Fibroblast of lung (primary cell): ENCODE results near the gene NFAM1. TPM values are rescaled to one million over a fixed set of nuclear protein-coding genes. Genes with fewer than 3 reads are reported as not detected.
A peak's percentile ranks its signal among the peaks of the same experiment; 100 is the strongest.

Experiments used
- DNase-seq, 2 donors: peaks; one replicate each; pipeline versions ENCODE4 v3.0.0 to v3.0.0-alpha.2; 2010; ENCODE audit warnings: low read depth in 2 of 2
- H2AFZ ChIP-seq: 2 replicates; pipeline ENCODE4 v1.5.1; 2012; ENCODE audit warnings: low read length, control low read depth, inconsistent platforms
- H3K27ac ChIP-seq: 2 replicates; pipeline ENCODE4 v1.5.1; 2011; ENCODE audit warnings: low read length, control low read depth; ENCODE audit not compliant: insufficient read depth
- H3K27me3 ChIP-seq: 2 replicates; pipeline ENCODE4 v1.5.1; 2011; ENCODE audit warnings: mild to moderate bottlenecking, low read length; ENCODE audit not compliant: control insufficient read depth, insufficient read depth
- H3K36me3 ChIP-seq: 2 replicates; pipeline ENCODE4 v1.5.1; 2011; ENCODE audit warnings: low read length; ENCODE audit not compliant: control insufficient read depth, insufficient read depth
- H3K4me1 ChIP-seq: 2 replicates; pipeline ENCODE4 v1.5.1; 2011; ENCODE audit warnings: low read length; ENCODE audit not compliant: control insufficient read depth, insufficient read depth; ENCODE audit errors: extremely low read depth
- H3K4me2 ChIP-seq: 2 replicates; pipeline ENCODE4 v1.5.1; 2011; ENCODE audit warnings: low read length, control low read depth; ENCODE audit not compliant: insufficient read depth; ENCODE audit errors: extremely low read depth
- H3K4me3 ChIP-seq, 4 experiments: fragments of 200-600 bp in 1 of 4; sonication (generic) in 1 of 4; replicated peaks in 1 of 4; 2 replicates each; pipeline ENCODE4 v1.5.1; 2011 to 2016; ENCODE audit warnings: low read length in 4 of 4, low read depth in 3 of 4, mild to moderate bottlenecking in 3 of 4, control low read depth in 2 of 4, inconsistent platforms in 1 of 4, mixed read lengths in 1 of 4; ENCODE audit not compliant: insufficient read depth in 1 of 4; ENCODE audit errors: control extremely low read depth in 1 of 4
- H3K79me2 ChIP-seq: 2 replicates; pipeline ENCODE4 v1.5.1; 2012; ENCODE audit warnings: mild to moderate bottlenecking, low read length, inconsistent platforms; ENCODE audit not compliant: control insufficient read depth, insufficient read depth
- H3K9ac ChIP-seq: 2 replicates; pipeline ENCODE4 v1.5.1; 2011; ENCODE audit warnings: mild to moderate bottlenecking, low read length, control low read depth; ENCODE audit not compliant: insufficient read depth
- H3K9me3 ChIP-seq: 2 replicates; pipeline ENCODE4 v1.5.1; 2012; ENCODE audit warnings: low read depth, low read length; ENCODE audit not compliant: control insufficient read depth, insufficient read depth
- H4K20me1 ChIP-seq: 2 replicates; pipeline ENCODE4 v1.5.1; 2011; ENCODE audit warnings: low read length; ENCODE audit not compliant: control insufficient read depth, insufficient read depth; ENCODE audit errors: extremely low read depth
- EZH2 ChIP-seq: IDR thresholded peaks from 2 replicates; pipeline ENCODE4 v1.5.1; 2012; ENCODE audit warnings: low read length, control low read depth, mild to moderate bottlenecking; ENCODE audit errors: missing control alignments
- polyA plus RNA-seq, 2 donors: library from polyadenylated mRNA; depleted of rRNA in 1 of 2; stranded (reverse) in 1 of 2; unstranded in 1 of 2; fragments of >200 nt; gene quantifications; 2 replicates each; pipeline ENCODE4 v1.2.1, GENCODE V29; 2011 to 2012; ENCODE audit warnings: missing spikeins in 1 of 2
- total RNA-seq: library from RNA; depleted of rRNA; stranded (reverse); fragments of >200 nt; gene quantifications from 2 replicates; pipeline ENCODE4 v1.2.1, GENCODE V29; 2014
- TF ChIP-seq, protein P1 (sequence below), 2 donors: IDR thresholded peaks in 1 of 2; conservative IDR thresholded peaks in 1 of 2; 1 replicate in 1 of 2; 2 replicates in 1 of 2; pipeline ENCODE4 v1.5.1; 2011 to 2012; ENCODE audit warnings: low read length in 2 of 2, control low read depth in 1 of 2, inconsistent platforms in 1 of 2, low read depth in 1 of 2, mild to moderate bottlenecking in 1 of 2

The NFAM1 gene
- total and polyA plus RNA-seq, 2 donors (not counting 1 experiment from before 2014, with no cell fraction given) = 0.17 TPM; not detected in 1

DNA sequence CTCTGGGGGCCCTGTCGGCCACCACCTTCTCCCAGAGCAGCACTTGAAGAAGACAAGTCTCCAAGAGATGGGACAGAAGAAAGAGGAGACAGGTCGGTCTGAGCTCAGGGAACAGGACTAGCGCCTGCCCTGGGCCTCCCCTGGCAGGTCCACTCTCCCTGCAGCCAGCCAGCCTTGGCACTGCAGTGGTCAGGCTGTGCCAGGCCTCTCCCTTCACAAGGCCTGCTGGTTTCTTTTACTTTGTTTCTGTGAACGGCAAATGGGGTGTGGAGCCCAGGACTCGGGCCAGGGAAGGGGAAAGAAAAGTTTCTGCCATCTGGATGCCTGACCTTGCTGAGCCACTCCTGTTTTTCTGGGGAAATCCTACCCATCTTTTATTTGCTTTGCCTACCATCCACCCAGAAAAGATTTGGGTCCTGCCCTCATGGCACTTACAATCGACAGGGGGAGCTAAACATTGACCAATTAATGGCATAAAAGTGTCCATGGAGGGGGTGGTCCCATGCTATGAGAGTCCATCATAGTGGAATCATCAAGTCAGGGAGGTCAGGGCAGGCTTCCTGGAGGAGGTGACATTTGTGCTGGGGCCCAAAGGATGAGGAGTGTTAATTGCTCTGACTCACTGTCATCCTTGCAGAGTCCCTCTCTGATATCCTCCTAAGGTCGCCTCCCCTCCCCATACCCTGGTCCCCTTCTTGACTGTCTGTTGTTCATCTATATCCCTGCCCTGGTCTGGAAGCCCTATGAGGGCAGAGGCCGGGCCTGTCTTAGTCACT lies 65.2 kb downstream of the NFAM1 start:
- peaks cover 7% of the 10 kb centered on the region for H3K4me1 ChIP-seq
- DNase-seq = no peak
- peak overlapping the region in 1 of 4 experiments; percentile 69 for H3K4me3 ChIP-seq
- no peak overlapping the region for H3K27ac ChIP-seq
- H3K27me3 ChIP-seq = peaks cover 23% of the 10 kb centered on the region
- no peaks in the 10 kb centered on the region for H3K36me3 ChIP-seq
- no peaks in the 10 kb centered on the region for H3K9me3 ChIP-seq
- no peak for TF ChIP-seq EZH2
- TF ChIP-seq, protein P1, sequence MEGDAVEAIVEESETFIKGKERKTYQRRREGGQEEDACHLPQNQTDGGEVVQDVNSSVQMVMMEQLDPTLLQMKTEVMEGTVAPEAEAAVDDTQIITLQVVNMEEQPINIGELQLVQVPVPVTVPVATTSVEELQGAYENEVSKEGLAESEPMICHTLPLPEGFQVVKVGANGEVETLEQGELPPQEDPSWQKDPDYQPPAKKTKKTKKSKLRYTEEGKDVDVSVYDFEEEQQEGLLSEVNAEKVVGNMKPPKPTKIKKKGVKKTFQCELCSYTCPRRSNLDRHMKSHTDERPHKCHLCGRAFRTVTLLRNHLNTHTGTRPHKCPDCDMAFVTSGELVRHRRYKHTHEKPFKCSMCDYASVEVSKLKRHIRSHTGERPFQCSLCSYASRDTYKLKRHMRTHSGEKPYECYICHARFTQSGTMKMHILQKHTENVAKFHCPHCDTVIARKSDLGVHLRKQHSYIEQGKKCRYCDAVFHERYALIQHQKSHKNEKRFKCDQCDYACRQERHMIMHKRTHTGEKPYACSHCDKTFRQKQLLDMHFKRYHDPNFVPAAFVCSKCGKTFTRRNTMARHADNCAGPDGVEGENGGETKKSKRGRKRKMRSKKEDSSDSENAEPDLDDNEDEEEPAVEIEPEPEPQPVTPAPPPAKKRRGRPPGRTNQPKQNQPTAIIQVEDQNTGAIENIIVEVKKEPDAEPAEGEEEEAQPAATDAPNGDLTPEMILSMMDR (conservative IDR thresholded peaks at IDR 0.05 in 1 of 2, IDR thresholded peaks at IDR 0.05 in 1 of 2; ENCODE audit: low read depth in 1 of 2, low read length in 2 of 2) = no peak
- H2AFZ ChIP-seq = no peak overlapping the region
- H3K4me2 ChIP-seq = no peak overlapping the region
- H3K9ac ChIP-seq = no peak overlapping the region
- H4K20me1 ChIP-seq = no peaks in the 10 kb centered on the region
- no peaks in the 10 kb centered on the region for H3K79me2 ChIP-seq

DNA sequence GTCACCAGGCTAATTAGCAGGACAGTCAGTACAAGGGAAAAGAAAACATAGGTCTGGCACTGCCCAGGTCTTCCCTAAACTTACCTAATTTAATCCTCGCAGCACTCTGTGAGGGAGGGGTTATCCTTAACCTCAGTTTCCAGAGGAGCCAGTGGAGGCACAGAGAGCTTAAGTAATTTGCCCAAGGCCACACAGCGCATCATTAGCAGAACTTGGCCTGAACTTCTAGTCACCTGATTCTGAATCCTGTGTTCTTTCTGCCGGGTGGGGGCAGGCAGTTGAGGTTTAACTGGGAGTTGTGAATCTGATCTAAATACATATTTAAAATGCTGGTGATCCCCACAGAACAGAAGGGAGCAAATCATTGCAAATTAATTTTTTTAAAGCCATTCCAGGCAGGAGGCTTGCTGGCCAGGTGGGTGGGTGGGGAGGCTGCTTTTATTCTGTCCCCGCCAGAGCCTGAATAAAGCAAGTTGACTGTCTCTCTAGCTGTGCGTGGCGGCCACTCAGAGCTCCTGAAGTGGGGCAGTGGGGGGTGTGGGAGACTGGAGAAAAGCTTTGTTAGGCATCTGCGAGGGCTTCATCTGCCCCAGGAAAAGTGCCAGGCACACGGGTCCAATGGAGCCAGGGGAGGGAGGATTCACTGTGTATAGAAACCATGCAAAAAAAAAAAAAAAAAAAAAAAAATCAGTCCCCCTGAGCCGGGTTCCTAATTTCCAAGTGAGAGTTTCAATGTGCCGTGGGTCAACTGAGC lies 66.1 kb downstream of the NFAM1 start:
- Histone ChIP-seq H3K79me2 (no peaks in the 10 kb centered on the region), H3K4me2 (no peak overlapping the region), H2AFZ (no peak overlapping the region), H3K9me3 (no peaks in the 10 kb centered on the region), H3K36me3 (no peaks in the 10 kb centered on the region), H4K20me1 (no peaks in the 10 kb centered on the region), H3K4me3 (no peak overlapping the region), H3K9ac (no peak overlapping the region), H3K4me1 (peaks cover 7% of the 10 kb centered on the region), H3K27ac (no peak overlapping the region), H3K27me3 (peaks cover 23% of the 10 kb centered on the region)
- TF ChIP-seq, protein P1 (conservative IDR thresholded peaks at IDR 0.05 in 1 of 2, IDR thresholded peaks at IDR 0.05 in 1 of 2; ENCODE audit: low read depth in 1 of 2, low read length in 2 of 2) = no peak
- no peak for TF ChIP-seq EZH2
- no peak for DNase-seq

DNA sequence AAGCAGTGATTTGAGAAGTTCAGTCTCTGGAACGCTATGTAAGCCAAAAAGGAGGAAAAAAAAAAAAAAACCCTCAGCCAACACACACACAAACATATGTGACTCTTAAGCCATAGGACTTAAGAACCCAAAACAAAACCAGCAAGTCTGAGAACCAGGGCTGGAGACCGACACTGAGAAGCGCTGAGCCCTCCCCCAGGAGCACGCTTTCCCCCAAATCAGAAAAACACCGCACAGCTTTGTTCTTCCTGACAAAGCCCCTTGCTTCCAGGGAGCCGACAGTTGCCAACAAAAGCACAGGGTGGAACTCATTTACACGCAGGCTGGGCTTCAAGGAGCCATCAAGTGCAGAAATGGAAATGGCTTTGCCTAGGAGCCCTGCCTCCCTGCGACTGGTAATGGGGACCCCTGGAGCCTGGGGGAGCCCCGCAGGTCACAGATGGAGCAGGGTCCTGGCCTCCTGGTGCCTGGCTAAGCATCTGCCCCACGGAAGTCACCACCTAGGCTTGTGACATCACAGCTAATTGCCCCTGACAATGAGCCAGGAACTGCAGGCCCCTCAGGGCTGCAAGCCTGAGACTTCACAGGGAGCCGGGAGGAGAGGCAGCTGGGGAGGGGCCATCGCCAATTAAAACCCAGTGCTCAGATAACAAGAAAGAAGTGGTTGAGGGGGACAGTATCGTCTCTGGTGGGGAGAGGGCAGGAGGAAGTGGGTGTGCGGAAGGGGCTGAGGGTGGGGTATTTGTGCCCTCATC lies 66.9 kb downstream of the NFAM1 start:
- DNase-seq = peak; percentile 15 to 47
- H3K36me3 ChIP-seq = no peaks in the 10 kb centered on the region
- no peaks in the 10 kb centered on the region for H3K9me3 ChIP-seq
- peaks cover 21% of the 10 kb centered on the region for H3K27me3 ChIP-seq
- TF ChIP-seq EZH2 = no peak
- TF ChIP-seq, protein P1 (conservative IDR thresholded peaks at IDR 0.05 in 1 of 2, IDR thresholded peaks at IDR 0.05 in 1 of 2; ENCODE audit: low read depth in 1 of 2, low read length in 2 of 2) = no peak
- no peak overlapping the region for H3K27ac ChIP-seq
- H3K4me2 ChIP-seq = peak overlapping the region; percentile 33
- peak overlapping the region in 1 of 4 experiments; percentile 36 for H3K4me3 ChIP-seq
- peaks cover 7% of the 10 kb centered on the region for H3K4me1 ChIP-seq
- H3K9ac ChIP-seq = no peak overlapping the region
- H2AFZ ChIP-seq = no peak overlapping the region
- no peaks in the 10 kb centered on the region for H4K20me1 ChIP-seq
- H3K79me2 ChIP-seq = no peaks in the 10 kb centered on the region
